ENCODE data around the gene MYO1C. TPM values are rescaled to one million over a fixed set of nuclear protein-coding genes. Genes with fewer than 3 reads are reported as not detected.
A peak's percentile ranks its signal among the peaks of the same experiment; 100 is the strongest.

MYO1C gene
- total and polyA plus RNA-seq, 2 of the 8 experiments (the other 6 are each of a cell fraction or from before 2014, with no cell fraction given) = 40.1 to 78.6 TPM

DNA sequence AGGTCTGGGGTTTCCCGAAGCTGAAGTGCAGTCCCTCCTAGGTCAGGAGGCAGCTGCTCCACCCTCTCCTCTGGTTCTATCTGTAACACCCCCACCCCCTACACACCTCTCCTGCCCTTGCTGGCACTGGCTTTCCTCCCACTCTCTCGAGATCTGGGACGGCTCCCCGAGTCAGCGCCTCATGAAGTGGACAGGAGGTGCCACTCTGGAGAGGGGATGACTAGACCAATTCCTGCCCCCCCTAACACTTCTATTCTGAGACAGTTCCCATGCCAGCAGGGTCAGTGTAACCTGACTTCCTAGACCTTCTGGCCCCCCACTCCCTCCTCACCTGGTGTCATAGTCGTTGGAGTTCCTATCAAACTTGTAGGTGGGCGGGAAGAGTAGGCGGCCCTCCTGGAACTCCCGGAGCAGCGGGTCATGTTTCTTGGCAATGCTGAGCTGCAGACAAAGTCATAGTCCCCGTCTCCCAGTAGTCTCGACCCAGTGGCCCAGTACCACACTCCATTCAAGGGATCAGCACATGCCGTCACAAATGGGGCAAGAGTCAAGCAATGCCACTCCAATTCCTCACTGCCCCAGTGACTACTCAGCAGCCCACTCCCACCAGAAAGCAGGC, 14.3 kb upstream of the MYO1C start:
- Histone ChIP-seq H3K14ac (ENCODE audit: insufficient read length) (no peak overlapping the region), H3K4ac (replicated peaks; ENCODE audit: insufficient read length, low read depth, low read length) (no peak overlapping the region), H3K79me2 (ENCODE audit: control insufficient read depth in 1 of 2, insufficient read depth in 2 of 2, low read length in 2 of 2) (no peaks in the 10 kb centered on the region), H2BK12ac (ENCODE audit: low read depth, low read length) (no peak overlapping the region), H3K27ac (ENCODE audit: low read depth, low read length) (no peak overlapping the region), H2AFZ (ENCODE audit: low read length) (no peak overlapping the region), H4K5ac (ENCODE audit: insufficient read length, low read depth, low read length) (no peak overlapping the region), H3K79me1 (ENCODE audit: low read depth, low read length) (no peaks in the 10 kb centered on the region), H4K20me1 (replicated peaks in 1 of 2; ENCODE audit: control insufficient read depth in 1 of 2, insufficient read depth in 2 of 2, low read length in 2 of 2) (peaks cover 0 to 3% of the 10 kb centered on the region in 2 experiments), H3K9ac (replicated peaks in 1 of 4; ENCODE audit: extremely low read depth in 1 of 4, low read depth in 3 of 4, low read length in 3 of 4) (peak overlapping the region in 1 of 4 experiments; percentile 20; a peak in 1 of 7 replicates), H2BK15ac (ENCODE audit: low read length) (no peak overlapping the region), H3K56ac (replicated peaks; ENCODE audit: insufficient read length, low read depth, low read length) (no peak overlapping the region), H4K8ac (ENCODE audit: extremely low read depth, insufficient read depth, low read length) (no peak overlapping the region), H3K23ac (ENCODE audit: insufficient read length) (no peak overlapping the region), H3K36me3 (ENCODE audit: control insufficient read depth in 2 of 4, insufficient read depth in 4 of 4, low read length in 3 of 4) (no peaks in the 10 kb centered on the region; a peak in 1 of 8 replicates), H2AK5ac (ENCODE audit: low read depth, low read length) (no peak overlapping the region), H3K4me2 (ENCODE audit: insufficient read depth in 1 of 2, low read depth in 2 of 2, low read length in 2 of 2) (no peak overlapping the region), H2BK20ac (ENCODE audit: low read length) (no peak overlapping the region), H3K9me3 (ENCODE audit: insufficient read depth in 2 of 2, low read depth in 1 of 2, low read length in 1 of 2) (no peaks in the 10 kb centered on the region), H2BK5ac (ENCODE audit: low read depth, low read length) (no peak overlapping the region), H4K91ac (replicated peaks; ENCODE audit: insufficient read length, low read length) (no peak overlapping the region), H3K27me3 (replicated peaks in 1 of 4; ENCODE audit: control insufficient read depth in 3 of 4, extremely low read depth in 1 of 4, insufficient read depth in 3 of 4, low read length in 3 of 4) (no peaks in the 10 kb centered on the region), H2BK120ac (replicated peaks; ENCODE audit: low read depth, low read length) (no peak overlapping the region), H3K23me2 (ENCODE audit: low read depth, low read length) (no peaks in the 10 kb centered on the region), H3K4me3 (ENCODE audit: extremely low read depth in 1 of 4, insufficient read depth in 2 of 4, low read depth in 3 of 4, low read length in 4 of 4) (no peak overlapping the region), H3K4me1 (replicated peaks in 1 of 4; ENCODE audit: control insufficient read depth in 3 of 4, insufficient read depth in 4 of 4, low read length in 3 of 4) (no peaks in the 10 kb centered on the region), H3K18ac (ENCODE audit: extremely low read depth, low read length) (no peak overlapping the region)
- ChIA-PET CTCF (ENCODE audit: partially characterized antibody) (interaction anchor here (0.8 to 5.1 kb wide), 2 partner anchors 9 to 26 kb away, joined by 3 to 30 read pairs; partner anchors contain the start of gene INPP5K), POLR2A (ENCODE audit: partially characterized antibody) (interaction anchor here (0.9 to 2.4 kb wide), 2 partner anchors 9 to 10 kb away, joined by 3 to 15 read pairs; partner anchors contain the start of gene INPP5K)
- 97% methylated on average over 12 of the region's 13 CpGs; no CpG with 5 or more reads in 1 of the 2 experiments for WGBS, 2 experiments (ENCODE audit: extremely low coverage in 1 of 2, insufficient coverage in 1 of 2, insufficient read length in 1 of 2, insufficient replicate concordance in 2 of 2, low coverage in 1 of 2, low lambda C conversion rate in 2 of 2, missing lambda C conversion rate in 1 of 2)
- DNase-seq (ENCODE audit: low read depth in 1 of 2, low spot score in 2 of 2) (no peak), FAIRE-seq (no peak)
- TF ChIP-seq ZNF274 (IDR thresholded peaks at IDR 0.05; ENCODE audit: borderline replicate concordance, extremely low read depth, low read length) (no peak), MAFK (IDR thresholded peaks at IDR 0.05; ENCODE audit: low read depth, low read length) (no peak), TAF7 (optimal IDR thresholded peaks at IDR 0.05; ENCODE audit: borderline replicate concordance, low read depth, low read length) (no peak), FOSL1 (IDR thresholded peaks at IDR 0.05; ENCODE audit: insufficient read depth, low read depth, low read length) (no peak), HDAC6 (IDR thresholded peaks at IDR 0.05; ENCODE audit: low read depth, low read length) (no peak), KDM4A (IDR thresholded peaks at IDR 0.05; ENCODE audit: low read depth, low read length, severe bottlenecking) (no peak), ASH2L (IDR thresholded peaks at IDR 0.05; ENCODE audit: low read length) (no peak), YY1 (IDR thresholded peaks at IDR 0.05; ENCODE audit: low read depth, low read length) (no peak), PHF8 (conservative IDR thresholded peaks at IDR 0.05; ENCODE audit: low read depth, low read length) (no peak), KDM1A (IDR thresholded peaks at IDR 0.05; ENCODE audit: borderline replicate concordance, low read length) (no peak), GABPA (IDR thresholded peaks at IDR 0.05; ENCODE audit: borderline replicate concordance, insufficient read depth, low read length) (no peak)
- TF ChIP-seq, protein P1, sequence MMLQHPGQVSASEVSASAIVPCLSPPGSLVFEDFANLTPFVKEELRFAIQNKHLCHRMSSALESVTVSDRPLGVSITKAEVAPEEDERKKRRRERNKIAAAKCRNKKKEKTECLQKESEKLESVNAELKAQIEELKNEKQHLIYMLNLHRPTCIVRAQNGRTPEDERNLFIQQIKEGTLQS (IDR thresholded peaks at IDR 0.05; ENCODE audit: insufficient read depth, low read depth, low read length) = no peak
